ENCODE results near the gene ARHGEF18. TPM values are rescaled to one million over a fixed set of nuclear protein-coding genes. Genes with fewer than 3 reads are reported as not detected.

The ARHGEF18 gene
- total RNA-seq, 1 experiment from 2014 or later, result 38.3 TPM

DNA sequence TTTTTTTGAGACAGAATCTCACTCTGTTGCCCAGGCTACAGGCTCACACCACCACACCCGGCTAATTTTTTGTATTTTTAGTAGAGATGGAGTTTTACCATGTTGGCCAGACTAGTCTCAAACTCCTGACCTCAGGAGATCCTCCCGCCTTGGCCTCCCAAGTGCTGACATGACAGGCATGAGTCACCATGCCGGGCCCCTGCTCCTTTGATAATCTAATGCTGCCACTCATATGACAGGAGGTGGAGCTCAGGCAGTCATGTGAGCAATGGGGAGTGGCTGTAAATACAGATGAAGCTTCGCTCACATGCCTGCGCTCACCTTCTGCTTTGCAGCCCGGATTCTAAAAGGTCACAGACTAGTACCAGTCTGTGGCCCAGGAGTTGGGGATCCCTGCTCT lies 25.1 kb downstream of the ARHGEF18 start:
- H2AK5ac ChIP-seq (ENCODE audit: insufficient read length, low read length), result no peak overlapping the region
- DNase-seq, result peak; percentile 54
- TF ChIP-seq, protein P1, sequence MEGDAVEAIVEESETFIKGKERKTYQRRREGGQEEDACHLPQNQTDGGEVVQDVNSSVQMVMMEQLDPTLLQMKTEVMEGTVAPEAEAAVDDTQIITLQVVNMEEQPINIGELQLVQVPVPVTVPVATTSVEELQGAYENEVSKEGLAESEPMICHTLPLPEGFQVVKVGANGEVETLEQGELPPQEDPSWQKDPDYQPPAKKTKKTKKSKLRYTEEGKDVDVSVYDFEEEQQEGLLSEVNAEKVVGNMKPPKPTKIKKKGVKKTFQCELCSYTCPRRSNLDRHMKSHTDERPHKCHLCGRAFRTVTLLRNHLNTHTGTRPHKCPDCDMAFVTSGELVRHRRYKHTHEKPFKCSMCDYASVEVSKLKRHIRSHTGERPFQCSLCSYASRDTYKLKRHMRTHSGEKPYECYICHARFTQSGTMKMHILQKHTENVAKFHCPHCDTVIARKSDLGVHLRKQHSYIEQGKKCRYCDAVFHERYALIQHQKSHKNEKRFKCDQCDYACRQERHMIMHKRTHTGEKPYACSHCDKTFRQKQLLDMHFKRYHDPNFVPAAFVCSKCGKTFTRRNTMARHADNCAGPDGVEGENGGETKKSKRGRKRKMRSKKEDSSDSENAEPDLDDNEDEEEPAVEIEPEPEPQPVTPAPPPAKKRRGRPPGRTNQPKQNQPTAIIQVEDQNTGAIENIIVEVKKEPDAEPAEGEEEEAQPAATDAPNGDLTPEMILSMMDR (conservative IDR thresholded peaks at IDR 0.05), result no peak
- H2BK12ac ChIP-seq (ENCODE audit: insufficient read length, low read depth, low read length), result no peak overlapping the region
- H3K23ac ChIP-seq (ENCODE audit: insufficient read length, low read depth, low read length), result no peak overlapping the region
- H3K9me3 Mint-ChIP-seq, result no peaks in the 10 kb centered on the region
- no peak overlapping the region for H3K4me3 Mint-ChIP-seq
- no peak overlapping the region for H2BK5ac ChIP-seq (ENCODE audit: insufficient read length, low read length)
- no peaks in the 10 kb centered on the region for H3K79me2 ChIP-seq (ENCODE audit: insufficient read depth, low read length)
- H4K91ac ChIP-seq (ENCODE audit: insufficient read length, low read depth, low read length), result no peak overlapping the region
- no peak overlapping the region for H2BK15ac ChIP-seq (ENCODE audit: low read depth, low read length)
- H3T11ph ChIP-seq (ENCODE audit: low read length), result no peak overlapping the region
- H3K27me3 ChIP-seq (ENCODE audit: insufficient read depth, low read length), result no peaks in the 10 kb centered on the region
- H3K36me3 Mint-ChIP-seq (ENCODE audit: insufficient read depth in 1 of 3, low read depth in 3 of 3), result no peaks in the 10 kb centered on the region
- no peak overlapping the region for H3K56ac ChIP-seq (ENCODE audit: insufficient read length, low read depth, low read length)
- H3K18ac ChIP-seq (ENCODE audit: insufficient read length, low read depth, low read length), result no peak overlapping the region
- no peak overlapping the region for H2BK120ac ChIP-seq (ENCODE audit: low read depth, low read length, poor library complexity, severe bottlenecking)
- no peak overlapping the region for H3K27ac ChIP-seq (ENCODE audit: insufficient read length, low read depth, low read length)
- H3K9me3 ChIP-seq (ENCODE audit: control insufficient read depth, low read depth, low read length), result no peaks in the 10 kb centered on the region
- H2AFZ ChIP-seq (ENCODE audit: low read length), result no peak overlapping the region
- no peak overlapping the region for H3K14ac ChIP-seq (ENCODE audit: insufficient read depth, low read length)
- no peaks in the 10 kb centered on the region for H3K79me1 ChIP-seq (ENCODE audit: insufficient read depth, low read depth, low read length, poor library complexity, severe bottlenecking)
- H3K4me2 ChIP-seq (ENCODE audit: insufficient read depth, insufficient read length, low read length), result no peak overlapping the region
- no peak overlapping the region for H4K8ac ChIP-seq (replicated peaks; ENCODE audit: insufficient read length, low read depth, low read length)
- peaks cover 3% of the 10 kb centered on the region for H3K23me2 ChIP-seq (ENCODE audit: insufficient read length, low read depth, low read length, poor library complexity, severe bottlenecking)
- H3K27ac Mint-ChIP-seq, result no peak overlapping the region
- H3K27me3 Mint-ChIP-seq (ENCODE audit: low read depth), result peaks cover 6% of the 10 kb centered on the region
- no CpG with 5 or more reads among the region's 6 CpGs for WGBS (ENCODE audit: extremely low coverage, insufficient read length, low lambda C conversion rate)
- no peak overlapping the region for H4K5ac ChIP-seq (ENCODE audit: insufficient read length, low read depth, low read length)
- peaks cover 9 to 19% of the 10 kb centered on the region in 2 experiments for H3K4me1 Mint-ChIP-seq
- H3K4ac ChIP-seq (ENCODE audit: low read depth, low read length), result no peak overlapping the region
- no peaks in the 10 kb centered on the region for H3K4me1 ChIP-seq (ENCODE audit: insufficient read depth, low read length)
- no peak overlapping the region for H3K9ac ChIP-seq (ENCODE audit: extremely low read depth, insufficient read length, low read length)
- no peaks in the 10 kb centered on the region for H4K20me1 ChIP-seq (ENCODE audit: control insufficient read depth, insufficient read depth, insufficient read length)
- H2BK20ac ChIP-seq (ENCODE audit: low read depth, low read length, poor library complexity, severe bottlenecking), result no peak overlapping the region

Measured in H9 (cell line).